Ureter (tissue), 1 donor: Measurements from ENCODE around the gene DNAJB13. TPM values are rescaled to one million over a fixed set of nuclear protein-coding genes. Genes with fewer than 3 reads are reported as not detected.

Source experiments
- DNase-seq: peaks from one replicate; pipeline ENCODE4 v3.0.0-alpha.2; 2020; ENCODE audit warnings: low spot score
- total RNA-seq: library from RNA; stranded (reverse); gene quantifications from one replicate; pipeline ENCODE4 v1.2.4, GENCODE V29; 2023
- donor health status: DM: yes; HTN: yes; CAD: no.

DNAJB13 gene
- total RNA-seq, 1 donor from 2014 or later, result 2.0 TPM

DNA sequence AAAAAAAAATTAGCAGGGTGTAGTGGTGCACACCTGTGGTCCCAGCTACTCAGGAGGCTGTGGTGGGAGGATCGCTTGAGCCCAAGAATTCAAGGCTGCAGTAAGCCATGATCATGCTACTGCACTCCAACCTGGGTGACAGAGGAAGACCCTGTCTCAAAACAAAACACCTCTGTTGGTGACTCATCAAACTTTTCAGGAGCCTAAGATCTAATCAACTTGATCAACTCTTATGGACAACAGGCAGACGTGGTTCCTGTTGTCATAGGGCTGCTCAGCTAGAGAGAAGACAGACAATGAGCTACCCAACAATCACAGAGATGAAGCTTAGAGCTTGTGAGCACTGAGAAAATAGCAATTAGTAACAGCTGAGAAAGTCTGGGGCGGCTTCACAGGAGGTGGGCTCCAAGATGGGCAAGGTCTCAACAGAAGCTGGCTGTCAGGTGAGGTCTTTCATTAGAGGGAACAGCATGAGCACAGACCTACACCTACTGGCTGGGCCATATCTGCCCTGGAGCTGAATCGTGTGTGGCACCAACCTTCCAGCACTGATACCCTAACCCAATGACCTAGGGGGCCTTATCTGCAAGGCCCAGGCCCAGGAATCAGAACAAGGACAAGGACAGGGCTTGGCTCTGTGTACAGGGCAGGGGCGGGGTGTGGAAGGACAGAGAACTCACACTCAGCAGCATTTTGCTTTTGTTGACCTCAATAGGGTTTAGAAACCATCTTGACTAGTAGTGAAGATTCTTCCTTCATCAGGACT lies 65.3 kb downstream of the DNAJB13 start:
- no peak for DNase-seq

DNA sequence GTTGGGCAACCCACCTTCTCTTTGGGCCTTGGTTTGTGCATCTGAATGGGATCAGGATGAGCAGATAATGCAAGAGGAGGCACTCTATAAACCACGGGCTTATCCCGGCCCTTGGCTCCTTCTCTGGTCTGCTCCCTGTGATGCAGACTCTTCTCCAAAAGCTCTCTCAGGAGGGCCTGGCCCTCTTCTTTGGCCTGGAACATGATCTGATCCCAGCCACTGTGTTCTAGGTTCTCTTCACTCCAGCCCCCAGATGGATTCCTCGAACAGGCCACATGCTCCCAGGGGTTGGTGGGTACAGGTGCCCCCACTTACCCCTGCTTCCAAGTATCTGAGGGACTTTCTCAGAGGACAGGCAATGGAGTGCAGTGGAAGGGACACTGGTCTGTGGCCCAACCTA lies 66.8 kb downstream of the DNAJB13 start:
- no peak for DNase-seq

DNA sequence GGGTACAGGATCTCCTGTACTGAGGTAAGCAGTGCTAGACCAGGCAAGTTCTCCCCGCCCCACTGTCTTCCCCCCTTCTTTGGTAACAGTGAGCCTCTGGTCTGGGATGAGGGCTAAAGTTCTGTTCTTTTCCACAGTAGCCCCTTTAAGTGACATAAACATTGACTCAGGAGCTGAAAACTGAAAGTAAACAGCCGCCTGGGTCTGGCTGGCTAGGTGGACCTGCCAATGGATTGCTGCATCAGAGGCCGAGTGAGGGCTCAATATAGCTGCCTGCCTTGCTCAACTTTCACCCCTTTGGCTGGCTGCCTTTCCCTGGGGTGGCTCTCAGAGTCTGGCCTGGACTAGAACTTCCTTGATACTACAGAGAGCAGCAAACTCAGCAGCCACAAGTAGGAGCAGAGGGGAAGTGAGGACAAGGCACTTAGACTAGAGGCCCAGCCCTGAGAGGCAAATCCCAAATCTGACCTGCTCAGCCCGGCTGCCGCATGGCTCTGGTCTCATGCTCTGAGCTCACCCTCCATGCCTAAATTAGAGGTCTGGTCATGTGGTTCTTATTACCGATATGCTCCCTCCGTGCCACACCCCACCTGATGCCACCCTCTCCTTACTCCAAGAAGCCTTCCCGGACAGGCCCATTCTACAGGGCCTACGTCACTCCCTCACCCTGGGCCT lies 67.6 kb downstream of the DNAJB13 start:
- DNase-seq, result peak; percentile 96

DNA sequence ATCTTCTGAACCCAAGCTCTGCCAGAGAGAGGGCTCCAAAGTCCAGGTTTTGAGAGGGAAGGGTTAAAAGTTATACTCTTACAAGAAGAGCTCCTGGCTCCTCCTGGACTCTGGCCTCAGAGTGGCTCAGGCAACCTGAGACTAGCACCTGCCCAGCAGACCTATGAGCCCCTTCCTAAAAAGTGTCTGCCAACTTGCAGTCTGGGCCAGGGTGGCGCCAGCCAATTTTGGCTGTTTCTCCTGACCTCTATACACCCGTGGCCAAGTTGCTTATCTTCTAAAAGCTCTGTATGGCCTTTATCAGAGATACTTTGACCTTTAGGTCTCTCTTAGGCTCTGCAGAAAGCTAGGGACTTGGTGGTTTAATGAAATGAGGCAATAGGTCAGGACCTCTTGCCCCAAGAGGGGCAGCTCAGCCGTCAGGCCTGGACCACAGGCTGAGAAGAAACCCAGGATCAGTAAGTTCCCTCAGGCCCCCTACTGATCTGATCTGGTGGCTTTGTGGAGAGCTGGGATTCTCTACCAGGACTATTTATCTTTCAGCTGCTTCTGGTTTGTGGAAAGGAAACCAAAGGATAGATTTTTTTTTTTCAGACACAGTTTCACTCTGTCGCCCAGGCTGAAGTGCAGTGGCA lies 68.4 kb downstream of the DNAJB13 start:
- DNase-seq, result no peak

DNA sequence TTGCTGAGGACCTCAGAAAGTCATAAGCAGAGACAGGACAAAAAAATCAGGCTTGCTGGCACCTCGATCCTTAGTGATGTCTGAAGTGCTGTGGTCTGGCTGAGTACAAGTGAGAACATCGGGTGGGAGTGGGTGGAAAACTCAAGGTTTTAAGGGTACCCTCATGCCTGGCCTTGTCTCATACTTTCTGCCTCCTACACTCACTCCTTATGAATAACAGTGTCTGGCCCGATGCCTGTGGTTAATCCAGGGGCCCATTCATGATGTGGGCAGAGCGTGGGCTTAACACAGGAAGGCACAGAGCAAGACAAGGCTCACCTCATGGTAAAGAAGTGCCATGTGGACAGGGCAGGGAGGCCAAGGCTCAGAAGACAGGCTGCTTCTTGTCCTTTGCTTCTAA lies 69.0 kb downstream of the DNAJB13 start:
- DNase-seq, result no peak

Other genes starting within 250 kb of the DNAJB13 start
- gene RAB6A, start 190.0 kb upstream of the DNAJB13 start, total RNA-seq, result 121 TPM
- 39.4 TPM for gene MRPL48, start 163.2 kb upstream of the DNAJB13 start, total RNA-seq
- gene COA4, start 74.2 kb upstream of the DNAJB13 start, total RNA-seq, result 89.5 TPM
- gene PAAF1, start 74.0 kb upstream of the DNAJB13 start, total RNA-seq, result 24.6 TPM
- 269 TPM for gene UCP2, start 31.8 kb downstream of the DNAJB13 start, total RNA-seq
- gene UCP3, start 58.1 kb downstream of the DNAJB13 start, total RNA-seq, result 1.9 TPM
- gene C2CD3, start 220.0 kb downstream of the DNAJB13 start, total RNA-seq, result 40.5 TPM
- 63.2 TPM for gene PPME1, start 220.3 kb downstream of the DNAJB13 start, total RNA-seq